Neural progenitor cell (in vitro differentiated cells): ENCODE measurements around the gene TSPAN14. TPM values are rescaled to one million over a fixed set of nuclear protein-coding genes. Genes with fewer than 3 reads are reported as not detected.

Experiments used
- DNase-seq: peaks from one replicate; pipeline ENCODE4 v3.0.0-alpha.2; 2016; ENCODE audit warnings: low spot score
- H2AFZ ChIP-seq: fragments of 200-600 bp; sonication (generic); replicated peaks from 2 replicates; pipeline ENCODE4 v1.6.1; 2016; ENCODE audit warnings: antibody characterized with exemption
- H3F3A ChIP-seq: fragments of 200-600 bp; sonication (generic); 2 replicates; pipeline ENCODE4 v1.6.1; 2016; ENCODE audit warnings: antibody characterized with exemption, low read depth
- H3K27ac ChIP-seq: fragments of 200-600 bp; sonication (generic); 2 replicates; pipeline ENCODE4 v1.5.1; 2016; ENCODE audit warnings: mild to moderate bottlenecking
- H3K27me3 ChIP-seq: fragments of 200-600 bp; sonication (generic); 2 replicates; pipeline ENCODE4 v1.6.1; 2016; ENCODE audit warnings: mild to moderate bottlenecking, moderate library complexity
- H3K36me3 ChIP-seq: fragments of 200-600 bp; sonication (generic); 2 replicates; pipeline ENCODE4 v1.5.1; 2016
- H3K4me1 ChIP-seq: fragments of 200-600 bp; sonication (generic); 2 replicates; pipeline ENCODE4 v1.6.1; 2016; ENCODE audit warnings: mixed run types
- H3K4me2 ChIP-seq: fragments of 200-600 bp; sonication (generic); 2 replicates; pipeline ENCODE4 v1.6.1; 2016
- H3K4me3 ChIP-seq: fragments of 200-600 bp; sonication (generic); 2 replicates; pipeline ENCODE4 v1.5.1; 2016
- H3K79me2 ChIP-seq: fragments of 200-600 bp; sonication (generic); 2 replicates; pipeline ENCODE4 v1.6.1; 2016; ENCODE audit warnings: low read depth
- H3K9ac ChIP-seq: fragments of 200-600 bp; sonication (generic); 2 replicates; pipeline ENCODE4 v1.6.1; 2016
- H3K9me3 ChIP-seq: fragments of 200-600 bp; sonication (generic); 2 replicates; pipeline ENCODE4 v1.5.1; 2016; ENCODE audit warnings: low read depth
- H4K20me1 ChIP-seq: fragments of 200-600 bp; sonication (generic); 2 replicates; pipeline ENCODE4 v1.6.1; 2016; ENCODE audit warnings: low read depth
- H3K27ac Mint-ChIP-seq: 3 replicates; pipeline ENCODE4 v1.8.0; 2021; ENCODE audit warnings: mixed read lengths
- H3K27me3 Mint-ChIP-seq: 2 replicates; pipeline ENCODE4 v1.8.0; 2022; ENCODE audit warnings: low read depth, mild to moderate bottlenecking, inconsistent platforms, moderate library complexity, mixed read lengths; ENCODE audit not compliant: insufficient read depth
- H3K36me3 Mint-ChIP-seq: 3 replicates; pipeline ENCODE4 v1.8.0; 2021; ENCODE audit warnings: mixed read lengths
- H3K4me1 Mint-ChIP-seq: 3 replicates; pipeline ENCODE4 v1.8.0; 2021; ENCODE audit warnings: mixed read lengths
- H3K4me3 Mint-ChIP-seq: 3 replicates; pipeline ENCODE4 v1.8.0; 2021; ENCODE audit warnings: mild to moderate bottlenecking, moderate library complexity, mixed read lengths
- H3K9me3 Mint-ChIP-seq: 3 replicates; pipeline ENCODE4 v1.8.0; 2020; ENCODE audit warnings: mixed read lengths
- CTCF ChIP-seq: fragments of 200-600 bp; sonication (generic); IDR thresholded peaks from 2 replicates; pipeline ENCODE4 v1.5.1; 2017; ENCODE audit warnings: antibody characterized with exemption, mild to moderate bottlenecking
- EZH2 ChIP-seq: fragments of 200-600 bp; sonication (generic); IDR thresholded peaks from 2 replicates; pipeline ENCODE4 v1.6.1; 2017; ENCODE audit warnings: antibody characterized with exemption, mild to moderate bottlenecking, moderate library complexity
- EZH2phosphoT487 ChIP-seq: fragments of 200-600 bp; sonication (generic); IDR thresholded peaks from 2 replicates; pipeline ENCODE4 v1.6.1; 2017; ENCODE audit warnings: antibody characterized with exemption
- total RNA-seq: library from RNA; depleted of rRNA; stranded (reverse); fragments of >200 nt; gene quantifications from 2 replicates; pipeline ENCODE4 v1.2.3, GENCODE V29; 2015; ENCODE audit warnings: low replicate concordance

The TSPAN14 gene
- total RNA-seq, 1 donor from 2014 or later = 32.7 TPM

GRCh38 chr10:80451132-80451531 lies 3.0 kb upstream of the TSPAN14 start:
- Histone ChIP-seq H3K36me3 (no peaks in the 10 kb centered on the region), H2AFZ (no peak overlapping the region), H3K27ac (no peak overlapping the region), H3K4me2 (no peak overlapping the region), H4K20me1 (peaks cover 16% of the 10 kb centered on the region), H3K4me3 (no peak overlapping the region), H3K9me3 (no peaks in the 10 kb centered on the region), H3K27me3 (no peaks in the 10 kb centered on the region), H3K79me2 (peaks cover 18% of the 10 kb centered on the region), H3K4me1 (peaks cover 19% of the 10 kb centered on the region), H3K9ac (no peak overlapping the region), H3F3A (peaks cover 21% of the 10 kb centered on the region)
- no peak for TF ChIP-seq EZH2phosphoT487
- no peak for TF ChIP-seq CTCF
- no peak for TF ChIP-seq EZH2
- H3K36me3 Mint-ChIP-seq = no peaks in the 10 kb centered on the region
- no peak overlapping the region for H3K4me3 Mint-ChIP-seq
- no peak for DNase-seq
- H3K27me3 Mint-ChIP-seq = peaks cover 11% of the 10 kb centered on the region
- no peak overlapping the region for H3K27ac Mint-ChIP-seq
- peaks cover 30% of the 10 kb centered on the region for H3K4me1 Mint-ChIP-seq
- no peaks in the 10 kb centered on the region for H3K9me3 Mint-ChIP-seq

GRCh38 chr10:80452069-80452468 lies 2.0 kb upstream of the TSPAN14 start:
- Histone ChIP-seq H3K79me2 (peaks cover 27% of the 10 kb centered on the region), H3K27me3 (no peaks in the 10 kb centered on the region), H3K27ac (no peak overlapping the region), H2AFZ (no peak overlapping the region), H3K9ac (no peak overlapping the region), H4K20me1 (peaks cover 25% of the 10 kb centered on the region), H3K9me3 (no peaks in the 10 kb centered on the region), H3K4me3 (no peak overlapping the region), H3K4me2 (peak overlapping the region; percentile 19), H3K36me3 (no peaks in the 10 kb centered on the region), H3K4me1 (peaks cover 19% of the 10 kb centered on the region), H3F3A (peaks cover 21% of the 10 kb centered on the region)
- DNase-seq = no peak
- Mint-ChIP-seq H3K9me3 (no peaks in the 10 kb centered on the region), H3K4me3 (no peak overlapping the region), H3K36me3 (no peaks in the 10 kb centered on the region), H3K4me1 (peaks cover 28% of the 10 kb centered on the region), H3K27ac (no peak overlapping the region), H3K27me3 (peaks cover 12% of the 10 kb centered on the region)
- TF ChIP-seq CTCF (no peak), EZH2phosphoT487 (no peak), EZH2 (no peak)

- Histone ChIP-seq H3K4me2 (peak overlapping the region; percentile 19), H3K4me1 (peaks cover 21% of the 10 kb centered on the region), H3K27ac (no peak overlapping the region), H3K9me3 (no peaks in the 10 kb centered on the region), H3K79me2 (peaks cover 33% of the 10 kb centered on the region), H3F3A (peaks cover 21% of the 10 kb centered on the region), H3K4me3 (no peak overlapping the region), H4K20me1 (peaks cover 31% of the 10 kb centered on the region), H3K9ac (no peak overlapping the region), H2AFZ (no peak overlapping the region), H3K36me3 (no peaks in the 10 kb centered on the region), H3K27me3 (no peaks in the 10 kb centered on the region)
- Mint-ChIP-seq H3K4me1 (peaks cover 25% of the 10 kb centered on the region), H3K4me3 (no peak overlapping the region), H3K9me3 (no peaks in the 10 kb centered on the region), H3K36me3 (no peaks in the 10 kb centered on the region), H3K27ac (no peak overlapping the region), H3K27me3 (peaks cover 12% of the 10 kb centered on the region)
- no peak for DNase-seq
- TF ChIP-seq CTCF = no peak
- no peak for TF ChIP-seq EZH2
- no peak for TF ChIP-seq EZH2phosphoT487
Measured at GRCh38 chr10:80452640-80453039, 1.5 kb upstream of the TSPAN14 start.
